Measurements from ENCODE around the gene HMCN2.

HMCN2 gene

DNA sequence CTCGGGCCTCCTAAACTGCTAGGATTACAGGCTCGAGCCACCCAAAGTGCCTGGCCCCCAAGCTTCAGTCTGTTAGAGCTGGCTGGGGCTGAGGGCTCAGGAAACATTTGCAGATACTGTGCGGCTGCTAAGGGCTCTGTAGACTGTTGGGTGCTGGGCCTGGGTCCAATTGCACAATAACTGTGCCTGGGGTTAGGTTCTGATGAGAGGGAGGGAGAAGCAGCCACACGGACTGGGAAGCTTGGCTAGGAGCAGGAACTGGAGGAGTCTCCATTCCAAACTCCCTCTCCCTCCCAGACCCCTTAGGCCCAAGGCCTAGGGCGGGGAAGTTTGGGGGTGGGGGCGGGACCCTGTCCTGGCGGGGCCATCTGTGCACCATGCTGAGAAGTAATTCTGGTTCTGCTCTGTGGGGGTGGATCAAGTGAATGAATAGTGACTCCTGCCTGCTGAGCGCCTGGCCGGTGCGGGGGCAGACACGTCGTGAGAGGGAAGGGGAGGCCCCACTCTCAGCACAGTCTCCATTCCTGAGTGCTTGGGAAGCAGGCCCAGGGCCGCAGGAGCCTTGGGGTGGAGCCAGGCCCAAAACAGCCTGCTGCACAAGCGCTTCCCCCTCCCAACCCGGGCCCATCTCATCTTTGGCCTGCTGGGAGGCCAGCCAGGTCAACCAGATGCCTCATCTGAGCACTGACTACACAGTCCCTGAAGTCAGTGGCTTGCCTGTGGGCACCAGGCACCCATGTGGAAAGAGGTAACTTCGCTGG, 180.7 kb downstream of the HMCN2 start:
- TF ChIP-seq TCF12 (IDR thresholded peaks at IDR 0.05; ENCODE audit: low read depth) (peak; percentile 95), MAX (IDR thresholded peaks at IDR 0.05) (peak; percentile 53; the same call in 1 of the 2 replicates), TEAD4 (IDR thresholded peaks at IDR 0.05) (peak; percentile 71), NFIC (IDR thresholded peaks at IDR 0.05) (peak; percentile 90), USF1 (IDR thresholded peaks at IDR 0.05) (0 out of 2 replicates have a peak, but pooled peaks have one; percentile 17), YY1 (IDR thresholded peaks at IDR 0.05; ENCODE audit: low read depth) (no peak), CEBPB (IDR thresholded peaks at IDR 0.05) (peak; percentile 94), RAD21 (IDR thresholded peaks at IDR 0.05; ENCODE audit: low read depth) (peak; percentile 4; the same call in 1 of the 2 replicates), CREB1 (IDR thresholded peaks at IDR 0.05; ENCODE audit: low read depth) (no peak), EP300 (IDR thresholded peaks at IDR 0.05; ENCODE audit: borderline replicate concordance) (peak; percentile 91), TAF1 (IDR thresholded peaks at IDR 0.05; ENCODE audit: low read depth) (peak; percentile 44; the same call in 1 of the 2 replicates), EGR1 (IDR thresholded peaks at IDR 0.05) (peak; percentile 98), ZBTB7A (IDR thresholded peaks at IDR 0.05; ENCODE audit: low read depth) (no peak; the same call in 1 of the 2 replicates), FOXM1 (IDR thresholded peaks at IDR 0.05; ENCODE audit: borderline replicate concordance, low read depth) (peak; percentile 54; the same call in 1 of the 2 replicates)
- TF ChIP-seq, protein P1, sequence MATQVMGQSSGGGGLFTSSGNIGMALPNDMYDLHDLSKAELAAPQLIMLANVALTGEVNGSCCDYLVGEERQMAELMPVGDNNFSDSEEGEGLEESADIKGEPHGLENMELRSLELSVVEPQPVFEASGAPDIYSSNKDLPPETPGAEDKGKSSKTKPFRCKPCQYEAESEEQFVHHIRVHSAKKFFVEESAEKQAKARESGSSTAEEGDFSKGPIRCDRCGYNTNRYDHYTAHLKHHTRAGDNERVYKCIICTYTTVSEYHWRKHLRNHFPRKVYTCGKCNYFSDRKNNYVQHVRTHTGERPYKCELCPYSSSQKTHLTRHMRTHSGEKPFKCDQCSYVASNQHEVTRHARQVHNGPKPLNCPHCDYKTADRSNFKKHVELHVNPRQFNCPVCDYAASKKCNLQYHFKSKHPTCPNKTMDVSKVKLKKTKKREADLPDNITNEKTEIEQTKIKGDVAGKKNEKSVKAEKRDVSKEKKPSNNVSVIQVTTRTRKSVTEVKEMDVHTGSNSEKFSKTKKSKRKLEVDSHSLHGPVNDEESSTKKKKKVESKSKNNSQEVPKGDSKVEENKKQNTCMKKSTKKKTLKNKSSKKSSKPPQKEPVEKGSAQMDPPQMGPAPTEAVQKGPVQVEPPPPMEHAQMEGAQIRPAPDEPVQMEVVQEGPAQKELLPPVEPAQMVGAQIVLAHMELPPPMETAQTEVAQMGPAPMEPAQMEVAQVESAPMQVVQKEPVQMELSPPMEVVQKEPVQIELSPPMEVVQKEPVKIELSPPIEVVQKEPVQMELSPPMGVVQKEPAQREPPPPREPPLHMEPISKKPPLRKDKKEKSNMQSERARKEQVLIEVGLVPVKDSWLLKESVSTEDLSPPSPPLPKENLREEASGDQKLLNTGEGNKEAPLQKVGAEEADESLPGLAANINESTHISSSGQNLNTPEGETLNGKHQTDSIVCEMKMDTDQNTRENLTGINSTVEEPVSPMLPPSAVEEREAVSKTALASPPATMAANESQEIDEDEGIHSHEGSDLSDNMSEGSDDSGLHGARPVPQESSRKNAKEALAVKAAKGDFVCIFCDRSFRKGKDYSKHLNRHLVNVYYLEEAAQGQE (IDR thresholded peaks at IDR 0.05; ENCODE audit: low read depth): no peak

GRCh38 chr9:130447193-130447816, 181.7 kb downstream of the HMCN2 start:
- TF ChIP-seq TCF12 (IDR thresholded peaks at IDR 0.05; ENCODE audit: low read depth): no peak
- no peak for TF ChIP-seq CEBPB (IDR thresholded peaks at IDR 0.05)
- TF ChIP-seq, protein P1 (IDR thresholded peaks at IDR 0.05; ENCODE audit: low read depth): no peak
- no peak for TF ChIP-seq RAD21 (IDR thresholded peaks at IDR 0.05; ENCODE audit: low read depth)
- no peak for TF ChIP-seq ZBTB7A (IDR thresholded peaks at IDR 0.05; ENCODE audit: low read depth)

GRCh38 chr9:130448035-130448624, 182.6 kb downstream of the HMCN2 start:
- no peak for TF ChIP-seq EGR1 (IDR thresholded peaks at IDR 0.05)
- TF ChIP-seq, protein P1 (IDR thresholded peaks at IDR 0.05; ENCODE audit: low read depth): no peak
- TF ChIP-seq NFIC (IDR thresholded peaks at IDR 0.05): no peak
- no peak for TF ChIP-seq TCF12 (IDR thresholded peaks at IDR 0.05; ENCODE audit: low read depth)
- TF ChIP-seq ZBTB7A (IDR thresholded peaks at IDR 0.05; ENCODE audit: low read depth): no peak
- no peak for TF ChIP-seq EP300 (IDR thresholded peaks at IDR 0.05; ENCODE audit: borderline replicate concordance)
- no peak for TF ChIP-seq YY1 (IDR thresholded peaks at IDR 0.05; ENCODE audit: low read depth)
- TF ChIP-seq CEBPB (IDR thresholded peaks at IDR 0.05): no peak
- TF ChIP-seq FOXM1 (IDR thresholded peaks at IDR 0.05; ENCODE audit: borderline replicate concordance, low read depth): no peak
- no peak for TF ChIP-seq TEAD4 (IDR thresholded peaks at IDR 0.05)
- no peak for TF ChIP-seq RAD21 (IDR thresholded peaks at IDR 0.05; ENCODE audit: low read depth)
- no peak for TF ChIP-seq CREB1 (IDR thresholded peaks at IDR 0.05; ENCODE audit: low read depth)
- TF ChIP-seq MAX (IDR thresholded peaks at IDR 0.05): no peak
- no peak for TF ChIP-seq USF1 (IDR thresholded peaks at IDR 0.05)
- TF ChIP-seq TAF1 (IDR thresholded peaks at IDR 0.05; ENCODE audit: low read depth): no peak
